Stimulated activated CD4-positive, alpha-beta T cell treated with anti-CD3 and anti-CD28 coated beads, Interleukin-1b, Interleukin-23, amount 100 ng/mL, for 1 hour (primary cell): ENCODE data around the gene GRAP.
A peak's percentile ranks its signal among the peaks of the same experiment; 100 is the strongest.

Experiments used
- DNase-seq, 2 donors: peaks; one replicate each; pipeline ENCODE4 v3.0.0-alpha.2; 2020; ENCODE audit warnings: low read depth in 2 of 2

The GRAP gene

GRCh38 chr17:19018600-19018950, 28.2 kb downstream of the GRAP start:
- no peak for DNase-seq

- no peak for DNase-seq
These were observed 28.8 kb downstream of the GRAP start for GRCh38 chr17:19017804-19018599.

GRCh38 chr17:19017401-19017800, 29.4 kb downstream of the GRAP start:
- DNase-seq, result no peak

- DNase-seq, result no peak
These were observed 29.9 kb downstream of the GRAP start for GRCh38 chr17:19016881-19017280.

DNA sequence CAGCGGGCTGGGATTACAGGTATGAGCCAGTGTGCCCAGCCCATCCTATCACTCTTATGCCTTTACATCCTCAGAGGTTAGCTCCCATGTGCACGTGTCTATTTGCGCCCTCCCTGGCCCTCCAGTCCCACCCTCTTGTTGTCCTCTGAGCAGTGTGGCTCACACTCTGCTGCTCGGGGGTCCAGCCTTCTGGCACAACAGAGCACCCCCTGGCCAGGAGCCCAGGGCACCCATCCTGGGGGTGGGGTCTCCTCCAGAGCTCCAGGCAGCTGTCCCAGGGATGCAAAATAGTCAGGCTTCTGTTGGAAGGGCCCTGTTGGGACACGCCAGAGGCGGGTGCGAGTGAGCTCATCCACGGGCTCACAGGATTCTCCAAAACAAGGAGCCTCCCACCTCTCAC, 30.5 kb downstream of the GRAP start:
- DNase-seq, result no peak

- DNase-seq, result no peak
These were observed 31.3 kb downstream of the GRAP start for GRCh38 chr17:19015428-19015827.

DNA sequence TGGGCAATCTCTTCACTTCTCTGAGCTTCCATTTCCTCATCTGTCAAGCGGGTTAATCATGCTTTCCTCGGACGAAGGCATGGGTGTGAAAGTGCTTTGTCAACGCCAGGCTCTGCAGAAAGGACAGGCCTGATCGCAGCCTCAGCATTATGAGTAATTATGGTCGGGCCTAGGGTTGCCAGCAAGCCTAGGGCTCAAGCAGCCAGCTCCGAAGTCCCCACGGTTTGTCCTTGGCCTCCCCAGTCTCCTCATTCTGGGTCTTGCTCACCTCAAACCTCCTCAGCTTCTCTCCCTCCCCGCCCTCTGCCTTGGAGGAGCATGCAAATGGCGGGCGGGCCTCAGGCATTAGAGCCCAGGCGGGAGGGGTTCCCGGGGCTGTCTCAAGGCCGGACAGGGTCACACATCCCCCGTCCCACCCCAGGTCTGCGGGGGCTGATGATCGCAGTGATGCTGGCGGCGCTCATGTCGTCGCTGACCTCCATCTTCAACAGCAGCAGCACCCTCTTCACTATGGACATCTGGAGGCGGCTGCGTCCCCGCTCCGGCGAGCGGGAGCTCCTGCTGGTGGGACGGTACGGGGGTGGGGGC, 32.0 kb downstream of the GRAP start:
- DNase-seq, result no peak

- DNase-seq, result no peak
These were observed 32.7 kb downstream of the GRAP start for GRCh38 chr17:19013806-19014627.

- DNase-seq, result no peak
These were observed 33.5 kb downstream of the GRAP start for GRCh38 chr17:19013226-19013625.

DNA sequence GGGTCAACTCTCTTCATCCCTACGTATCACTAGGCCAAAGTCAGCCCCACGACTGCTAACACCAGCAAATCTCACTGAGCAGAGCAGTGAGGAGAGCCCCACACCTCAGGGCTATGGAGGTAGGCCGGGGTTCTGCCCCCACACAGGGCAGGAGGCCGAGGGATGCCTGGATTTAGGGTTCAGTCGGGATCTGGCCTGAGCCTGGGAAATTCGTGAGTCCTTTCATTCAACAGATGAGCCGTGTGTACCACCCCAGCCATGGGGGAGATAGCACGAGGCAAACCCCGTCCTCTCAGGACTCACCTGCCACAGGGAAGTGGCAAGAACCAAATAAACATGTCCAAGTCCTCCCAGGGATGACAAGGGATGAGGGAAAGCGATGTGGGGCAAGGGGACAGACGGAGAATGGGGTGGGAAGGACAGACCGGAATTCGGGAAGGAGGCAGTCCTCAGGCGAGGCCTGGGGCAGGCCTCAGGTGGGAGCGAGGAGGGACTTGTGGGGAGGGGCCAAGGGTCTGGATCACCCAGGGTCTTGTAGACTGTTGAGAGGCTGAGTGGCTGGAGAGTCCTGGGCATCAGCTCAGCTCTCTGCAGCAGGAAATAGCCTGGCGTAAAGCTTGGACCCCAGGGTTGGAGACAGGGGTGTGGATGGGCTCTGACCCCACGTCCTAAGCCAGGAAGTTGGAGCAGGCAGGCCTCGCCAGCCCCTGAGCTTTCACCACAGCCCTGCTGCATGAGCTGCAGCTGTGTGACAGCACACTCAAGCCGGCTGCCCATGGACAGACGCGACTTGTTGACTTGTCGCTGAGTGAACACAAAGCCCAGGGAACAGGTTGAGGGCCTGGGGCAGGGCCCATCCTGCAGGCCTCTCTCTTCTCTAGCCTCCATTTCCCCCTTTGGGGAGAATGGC, 34.3 kb downstream of the GRAP start:
- no peak for DNase-seq

DNA sequence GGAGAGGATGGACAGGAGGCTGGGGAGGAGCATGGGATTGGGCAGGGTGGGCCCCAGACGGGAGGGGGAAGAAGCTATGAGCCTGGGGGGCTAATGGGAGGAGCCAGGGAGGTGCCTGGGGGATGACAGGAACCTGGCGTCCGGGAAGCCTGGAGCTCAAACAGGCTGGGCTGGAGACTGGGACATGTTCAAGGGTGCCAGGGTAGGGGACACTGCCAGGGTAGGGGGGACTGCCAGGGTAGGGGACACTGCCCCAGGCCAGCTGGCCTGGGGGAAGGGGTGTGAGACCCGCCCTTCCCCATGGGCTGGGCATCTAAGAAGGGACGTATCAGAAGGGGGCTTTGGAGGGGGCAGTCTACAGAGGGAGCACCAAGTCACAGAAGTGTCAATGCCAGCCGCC, 35.2 kb downstream of the GRAP start:
- no peak for DNase-seq

DNA sequence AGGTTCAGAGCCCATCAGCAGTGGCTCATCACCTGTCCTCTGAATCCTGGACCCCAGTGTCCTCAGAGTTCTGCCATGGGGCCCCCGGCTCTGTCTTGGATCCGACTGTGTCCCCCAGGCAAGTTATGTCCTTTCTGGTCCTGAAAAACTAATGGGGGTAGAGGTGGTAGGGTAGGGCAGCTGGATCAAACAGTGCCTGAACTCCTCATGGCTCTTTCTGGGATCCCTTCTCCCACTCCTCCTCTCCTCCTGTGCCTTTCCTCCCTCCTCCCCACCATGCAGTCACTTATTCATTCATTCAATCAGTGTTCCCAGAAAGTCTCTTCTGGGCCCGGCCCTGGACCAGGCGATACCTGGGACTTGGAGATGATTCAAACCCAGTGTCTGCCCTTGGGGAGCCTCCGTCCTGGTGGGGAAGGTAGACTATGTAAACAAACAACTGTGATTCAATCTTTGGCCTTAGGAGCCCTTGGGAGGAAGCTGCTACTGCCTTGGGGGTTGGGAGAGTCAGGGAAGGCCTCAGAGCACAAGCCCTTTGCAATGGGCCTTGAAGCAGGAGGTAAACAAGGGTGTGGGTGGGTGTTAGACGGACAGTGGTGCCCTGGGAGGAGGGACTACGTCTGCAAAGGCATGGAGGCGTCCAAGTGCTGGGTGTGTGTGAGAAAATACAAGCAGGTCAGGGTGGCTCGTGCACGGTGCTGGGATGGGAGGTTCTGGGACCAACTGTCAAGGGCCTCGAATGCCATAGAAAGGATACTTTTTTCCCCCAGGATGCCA, 35.8 kb downstream of the GRAP start:
- no peak for DNase-seq

DNA sequence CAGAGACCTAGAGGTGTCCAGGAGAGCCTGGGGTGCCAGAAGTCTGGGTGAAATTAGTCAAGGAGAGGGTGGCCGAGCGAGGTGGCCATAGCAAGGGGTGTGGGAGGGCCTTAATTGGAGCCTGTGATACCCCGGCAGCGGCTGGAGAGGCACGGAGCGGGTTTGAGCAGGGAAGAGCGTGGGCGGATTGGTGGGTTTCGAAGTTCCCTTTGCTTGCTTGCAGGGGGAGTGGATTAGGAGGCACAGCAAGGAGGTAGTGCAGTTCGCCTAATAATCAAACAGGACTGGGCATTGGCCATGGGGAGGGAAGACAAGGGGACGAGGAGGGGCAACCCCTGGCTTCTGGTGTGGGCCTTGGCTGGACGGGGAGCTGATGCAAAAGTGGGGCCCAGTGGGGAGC, 36.8 kb downstream of the GRAP start:
- no peak for DNase-seq

DNA sequence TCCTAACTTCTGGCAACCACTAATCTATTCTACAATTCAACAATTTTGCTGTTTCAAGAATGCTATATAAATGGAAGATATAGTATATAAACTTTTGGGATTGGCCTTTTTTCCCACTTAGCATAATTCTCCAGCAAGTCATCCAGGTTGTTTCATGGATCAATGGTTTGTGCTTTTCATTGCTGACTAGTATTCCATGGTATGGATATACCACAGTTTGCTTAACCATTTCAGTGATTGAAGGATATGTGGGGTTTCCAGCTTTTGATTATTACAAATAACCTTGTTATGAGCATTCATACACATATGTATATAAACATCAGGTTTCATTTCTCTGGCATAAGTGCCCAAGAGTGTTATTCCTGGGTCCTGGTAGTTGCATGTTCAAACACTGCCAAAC, 40.1 kb downstream of the GRAP start:
- DNase-seq, result no peak

DNA sequence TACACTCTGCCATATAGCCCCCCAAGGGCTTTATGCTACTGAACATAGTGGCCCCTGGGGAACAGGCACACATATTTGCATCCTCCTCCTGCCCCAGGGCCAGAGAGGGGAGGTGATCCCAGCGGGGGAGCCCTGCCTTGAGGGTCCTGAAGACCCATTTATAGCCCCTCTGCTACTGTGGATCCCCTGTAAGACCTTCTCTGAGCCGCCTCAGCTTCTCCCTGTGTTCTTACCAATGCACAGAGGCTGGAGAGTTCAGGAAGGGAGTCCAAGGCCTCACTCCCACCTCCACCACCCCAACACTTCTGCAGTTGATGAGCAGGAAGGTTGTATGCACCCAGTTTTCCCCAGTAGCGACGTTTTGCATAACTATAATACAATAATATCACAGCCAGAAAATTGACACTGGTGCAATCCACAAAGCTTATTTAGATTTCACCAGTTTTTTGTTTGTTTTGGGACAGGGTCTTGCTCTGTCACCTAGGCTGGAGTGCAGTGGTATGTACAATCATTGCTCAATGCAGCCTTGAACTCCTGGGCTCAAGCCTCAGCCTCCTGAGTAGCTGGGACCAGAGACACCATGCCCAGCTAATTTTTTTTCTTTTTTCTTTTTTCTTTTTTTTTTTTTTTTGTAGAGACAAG, 40.8 kb downstream of the GRAP start:
- DNase-seq, result no peak

- DNase-seq, result no peak
These were observed 41.5 kb downstream of the GRAP start for GRCh38 chr17:19005137-19005773.

DNA sequence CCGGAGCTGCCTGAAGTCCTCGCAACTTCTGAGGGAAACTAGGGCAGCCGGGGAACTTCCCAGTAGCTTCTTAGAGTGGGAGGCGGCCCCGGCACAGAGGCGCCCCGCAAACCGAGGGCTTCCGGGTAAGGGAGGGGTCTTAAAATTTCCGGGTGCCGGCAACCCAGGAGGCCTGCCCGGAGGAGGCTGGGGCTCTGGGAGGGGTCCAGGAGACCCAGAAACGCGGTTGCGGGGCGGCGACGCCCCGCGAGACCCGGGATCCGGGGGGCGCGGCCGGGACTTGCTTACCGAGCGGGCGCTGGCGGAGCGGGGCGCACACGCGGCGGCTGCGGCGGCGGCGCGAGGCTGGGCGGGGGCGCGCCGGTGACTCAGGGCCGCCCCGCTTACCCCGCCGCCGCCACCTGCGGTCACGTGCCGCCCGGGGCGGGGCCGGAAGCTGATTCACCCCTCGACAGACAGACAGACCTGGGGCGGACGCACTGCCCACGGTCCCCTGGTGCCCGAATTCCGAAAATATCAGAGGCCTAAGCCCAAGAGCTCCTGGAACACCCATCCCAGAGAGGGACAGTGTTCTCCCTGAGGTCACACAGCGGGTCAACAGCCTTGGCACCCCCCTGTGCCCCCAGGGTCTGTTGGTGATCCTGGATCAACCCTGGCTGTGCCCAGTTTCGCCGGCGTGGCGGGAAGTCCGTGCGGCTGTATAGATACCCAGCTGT, 42.2 kb downstream of the GRAP start, which contains the start of gene FAM83G:
TSS of gene FAM83G (minus strand) at position 344 of the 716 bp plus-strand sequence. CDS start 723 bp downstream, outside the sequence.
- peak; percentile 76 to 85 for DNase-seq

GRCh38 chr17:19003543-19004420, 43.0 kb downstream of the GRAP start:
- DNase-seq, result peak in 1 of 2 donors; percentile 50
